Neural crest cell (in vitro differentiated cells): ENCODE measurements around the gene GANC. TPM values are rescaled to one million over a fixed set of nuclear protein-coding genes. Genes with fewer than 3 reads are reported as not detected.
A peak's percentile ranks its signal among the peaks of the same experiment; 100 is the strongest.

Experiments
- DNase-seq: peaks from one replicate; pipeline ENCODE4 v3.0.0; 2021; ENCODE audit warnings: low read depth, mixed read lengths, low spot score
- H3K27ac Mint-ChIP-seq: one replicate; pipeline ENCODE4 v1.8.0; 2021; ENCODE audit warnings: mild to moderate bottlenecking, mixed read lengths; ENCODE audit not compliant: unreplicated experiment
- H3K27me3 Mint-ChIP-seq: 2 replicates; pipeline ENCODE4 v1.8.0; 2021; ENCODE audit warnings: low read depth, mild to moderate bottlenecking, mixed read lengths
- H3K36me3 Mint-ChIP-seq: 2 replicates; pipeline ENCODE4 v1.8.0; 2021; ENCODE audit warnings: low read depth, mild to moderate bottlenecking, mixed read lengths
- H3K4me1 Mint-ChIP-seq: 2 replicates; pipeline ENCODE4 v1.8.0; 2021; ENCODE audit warnings: mixed read lengths
- H3K4me3 Mint-ChIP-seq: one replicate; pipeline ENCODE4 v1.8.0; 2021; ENCODE audit warnings: mild to moderate bottlenecking, mixed read lengths
- H3K9me3 Mint-ChIP-seq: 2 replicates; pipeline ENCODE4 v1.8.0; 2021; ENCODE audit warnings: mixed read lengths
- CTCF ChIP-seq: fragments of 200-600 bp; sonication (generic); conservative IDR thresholded peaks from 2 replicates; pipeline ENCODE4 v1.5.0; 2021; ENCODE audit warnings: antibody characterized with exemption, mild to moderate bottlenecking
- total RNA-seq: library from RNA; stranded (reverse); gene quantifications from 2 replicates; pipeline ENCODE4 v1.2.1, GENCODE V29; 2021

The GANC gene
- total RNA-seq, 1 donor from 2014 or later = 15.2 TPM

GRCh38 chr15:42267286-42267685, 5.7 kb upstream of the GANC start:
- DNase-seq = no peak
- Mint-ChIP-seq H3K4me1 (peaks cover 22% of the 10 kb centered on the region), H3K27ac (no peak overlapping the region), H3K27me3 (no peaks in the 10 kb centered on the region), H3K36me3 (peaks cover 28% of the 10 kb centered on the region), H3K9me3 (no peaks in the 10 kb centered on the region), H3K4me3 (no peak overlapping the region)
- TF ChIP-seq CTCF = no peak

- H3K27me3 Mint-ChIP-seq = no peaks in the 10 kb centered on the region
- DNase-seq = no peak
- TF ChIP-seq CTCF = no peak
- no peak overlapping the region for H3K27ac Mint-ChIP-seq
- H3K4me3 Mint-ChIP-seq = peak overlapping the region; percentile 56
- peaks cover 52% of the 10 kb centered on the region for H3K4me1 Mint-ChIP-seq
- H3K9me3 Mint-ChIP-seq = no peaks in the 10 kb centered on the region
- H3K36me3 Mint-ChIP-seq = peaks cover 9% of the 10 kb centered on the region
These were observed 2.5 kb upstream of the GANC start for GRCh38 chr15:42270551-42270950.

GRCh38 chr15:42270996-42271395, 2.0 kb upstream of the GANC start:
- Mint-ChIP-seq H3K4me1 (peaks cover 56% of the 10 kb centered on the region), H3K4me3 (peak overlapping the region; percentile 56), H3K36me3 (peaks cover 4% of the 10 kb centered on the region), H3K9me3 (no peaks in the 10 kb centered on the region), H3K27me3 (no peaks in the 10 kb centered on the region), H3K27ac (no peak overlapping the region)
- TF ChIP-seq CTCF = no peak
- no peak for DNase-seq

- Mint-ChIP-seq H3K9me3 (no peaks in the 10 kb centered on the region), H3K36me3 (no peaks in the 10 kb centered on the region), H3K4me1 (peaks cover 56% of the 10 kb centered on the region), H3K27ac (peak overlapping the region; percentile 97), H3K4me3 (peak overlapping the region; percentile 100), H3K27me3 (no peaks in the 10 kb centered on the region)
- DNase-seq = peak; percentile 23
- no peak for TF ChIP-seq CTCF
These were observed 1.1 kb downstream of the GANC start for GRCh38 chr15:42273900-42274701.

GRCh38 chr15:42274702-42274989, 1.6 kb downstream of the GANC start:
- H3K4me1 Mint-ChIP-seq = peaks cover 52% of the 10 kb centered on the region
- H3K9me3 Mint-ChIP-seq = no peaks in the 10 kb centered on the region
- H3K27me3 Mint-ChIP-seq = no peaks in the 10 kb centered on the region
- H3K27ac Mint-ChIP-seq = peak overlapping the region; percentile 20
- TF ChIP-seq CTCF = no peak
- no peak for DNase-seq
- no peaks in the 10 kb centered on the region for H3K36me3 Mint-ChIP-seq
- peak overlapping the region; percentile 100 for H3K4me3 Mint-ChIP-seq
